ENCODE data around the gene BNIP2.
"Not testable (repeated sequence)": the region's sequence is repeated elsewhere in the genome, so short reads cannot be mapped to it uniquely, and the experiment has no call there.

DNA sequence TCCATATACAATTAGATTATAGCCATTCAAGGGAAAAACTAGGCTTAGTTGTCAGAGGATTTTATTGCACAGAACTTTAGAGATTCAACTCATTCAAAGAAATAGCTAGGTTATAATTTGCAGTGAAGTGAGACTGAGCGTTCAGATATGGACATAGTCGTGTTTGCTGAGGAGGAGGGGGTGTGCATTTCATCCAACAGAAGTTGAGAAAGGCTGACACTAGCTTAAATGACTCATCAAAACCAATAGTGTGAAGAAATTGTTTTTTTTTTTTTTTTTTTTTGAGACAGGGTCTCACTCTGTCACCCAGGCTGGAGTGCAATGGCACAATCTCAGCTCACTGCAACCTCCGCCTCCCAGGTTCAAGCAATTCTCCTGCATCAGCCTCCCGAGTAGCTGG is 8.9 kb upstream of the BNIP2 start:
- TF ChIP-seq, protein P1, sequence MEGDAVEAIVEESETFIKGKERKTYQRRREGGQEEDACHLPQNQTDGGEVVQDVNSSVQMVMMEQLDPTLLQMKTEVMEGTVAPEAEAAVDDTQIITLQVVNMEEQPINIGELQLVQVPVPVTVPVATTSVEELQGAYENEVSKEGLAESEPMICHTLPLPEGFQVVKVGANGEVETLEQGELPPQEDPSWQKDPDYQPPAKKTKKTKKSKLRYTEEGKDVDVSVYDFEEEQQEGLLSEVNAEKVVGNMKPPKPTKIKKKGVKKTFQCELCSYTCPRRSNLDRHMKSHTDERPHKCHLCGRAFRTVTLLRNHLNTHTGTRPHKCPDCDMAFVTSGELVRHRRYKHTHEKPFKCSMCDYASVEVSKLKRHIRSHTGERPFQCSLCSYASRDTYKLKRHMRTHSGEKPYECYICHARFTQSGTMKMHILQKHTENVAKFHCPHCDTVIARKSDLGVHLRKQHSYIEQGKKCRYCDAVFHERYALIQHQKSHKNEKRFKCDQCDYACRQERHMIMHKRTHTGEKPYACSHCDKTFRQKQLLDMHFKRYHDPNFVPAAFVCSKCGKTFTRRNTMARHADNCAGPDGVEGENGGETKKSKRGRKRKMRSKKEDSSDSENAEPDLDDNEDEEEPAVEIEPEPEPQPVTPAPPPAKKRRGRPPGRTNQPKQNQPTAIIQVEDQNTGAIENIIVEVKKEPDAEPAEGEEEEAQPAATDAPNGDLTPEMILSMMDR (IDR thresholded peaks at IDR 0.05), result not testable (repeated sequence)
- not testable (repeated sequence) for TF ChIP-seq POLR2A (IDR thresholded peaks at IDR 0.05)
